Stimulated activated CD8-positive, alpha-beta memory T cell treated with anti-CD3 and anti-CD28 coated beads, Interleukin-7, amount 100 ng/mL, for 24 hours (primary cell): ENCODE data around the gene DHDH.

Experiments
- DNase-seq: peaks from one replicate; pipeline ENCODE4 v3.0.0-alpha.2; 2020; ENCODE audit warnings: low read depth

DHDH gene

DNA sequence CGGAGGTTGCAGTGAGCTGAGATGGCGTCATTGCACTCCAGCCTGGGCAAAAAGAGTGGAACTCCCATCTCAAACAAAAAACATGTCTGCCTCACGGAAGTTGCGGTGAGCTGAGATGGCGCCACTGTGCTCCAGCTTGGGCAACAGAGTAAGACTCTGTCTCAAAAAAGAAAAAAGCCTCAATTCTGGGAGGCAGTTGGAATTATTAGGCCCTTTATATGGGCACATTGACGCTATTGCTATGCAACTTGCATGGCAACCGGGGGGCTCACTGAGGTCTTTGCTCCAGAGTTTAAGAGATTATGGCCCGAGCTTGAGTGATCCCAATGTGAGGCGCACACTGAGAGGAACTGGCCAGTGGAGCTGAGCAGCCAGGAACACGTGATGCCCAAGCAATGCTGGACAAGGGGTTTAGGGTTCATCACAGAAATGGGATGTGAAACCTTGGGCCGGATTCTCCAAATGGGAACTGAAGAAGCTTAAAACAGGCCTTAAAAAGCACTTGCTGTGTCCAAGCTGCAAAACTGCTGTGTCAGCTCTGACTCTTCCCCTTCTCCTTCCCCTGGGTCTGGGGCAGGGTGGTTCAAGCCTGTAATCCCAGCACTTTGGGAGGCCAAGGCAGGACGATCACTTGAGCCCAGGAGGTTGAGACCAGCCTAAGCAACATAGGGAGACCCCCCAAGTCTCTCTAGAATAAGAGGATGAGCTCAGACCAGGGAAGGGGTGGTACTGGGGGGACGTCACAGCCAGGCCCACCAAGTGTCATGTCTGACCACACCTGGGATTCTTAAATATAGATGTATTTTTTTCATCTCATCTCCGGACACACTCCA is 34.1 kb downstream of the DHDH start:
- DNase-seq, result no peak

- no peak for DNase-seq
Observed at GRCh38 chr19:48968179-48968661, 34.7 kb downstream of the DHDH start.

- no peak for DNase-seq
Observed at GRCh38 chr19:48968813-48969218, 35.3 kb downstream of the DHDH start.

DNA sequence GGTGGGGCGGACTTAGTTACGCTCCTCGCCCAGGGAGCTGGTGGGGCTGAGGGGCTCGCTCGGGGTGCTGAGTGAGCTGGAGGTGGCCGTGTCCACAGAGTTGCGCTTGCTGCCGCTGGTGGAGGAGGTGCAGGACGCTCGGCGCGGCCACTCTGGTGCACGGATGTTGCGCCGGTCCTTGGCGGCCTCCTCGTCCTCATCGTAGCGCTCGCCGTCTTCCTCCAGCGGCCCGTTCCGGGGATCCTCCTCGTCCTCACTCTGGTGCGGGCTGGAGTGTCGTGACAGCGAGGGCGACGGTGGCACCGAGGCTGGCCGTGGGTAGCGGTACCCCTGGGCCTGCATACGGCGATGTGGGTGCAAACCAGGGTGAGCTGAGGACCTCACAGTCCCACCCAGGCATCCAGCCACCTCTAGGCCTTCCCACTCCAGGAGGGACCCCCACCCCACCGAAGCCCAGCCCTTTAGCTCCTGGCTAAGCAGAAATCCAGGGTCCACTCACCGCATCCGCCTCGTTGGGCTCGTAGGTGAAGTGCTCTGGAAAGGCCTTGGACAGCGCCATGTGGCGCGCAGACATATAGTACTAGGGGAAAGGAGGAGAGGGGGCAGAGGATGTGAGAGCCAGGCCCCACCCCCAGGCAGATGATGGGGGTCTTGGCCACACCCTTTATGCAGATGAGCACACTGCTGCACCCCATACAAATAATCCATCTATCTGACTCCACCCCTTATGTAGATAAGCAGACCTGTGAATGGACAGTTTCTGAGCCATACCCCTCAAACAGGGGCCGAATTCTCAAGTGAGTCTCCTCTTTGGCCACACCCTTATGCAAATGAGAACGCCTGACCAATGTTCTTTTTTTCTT is 36.0 kb downstream of the DHDH start:
- no peak for DNase-seq

DNA sequence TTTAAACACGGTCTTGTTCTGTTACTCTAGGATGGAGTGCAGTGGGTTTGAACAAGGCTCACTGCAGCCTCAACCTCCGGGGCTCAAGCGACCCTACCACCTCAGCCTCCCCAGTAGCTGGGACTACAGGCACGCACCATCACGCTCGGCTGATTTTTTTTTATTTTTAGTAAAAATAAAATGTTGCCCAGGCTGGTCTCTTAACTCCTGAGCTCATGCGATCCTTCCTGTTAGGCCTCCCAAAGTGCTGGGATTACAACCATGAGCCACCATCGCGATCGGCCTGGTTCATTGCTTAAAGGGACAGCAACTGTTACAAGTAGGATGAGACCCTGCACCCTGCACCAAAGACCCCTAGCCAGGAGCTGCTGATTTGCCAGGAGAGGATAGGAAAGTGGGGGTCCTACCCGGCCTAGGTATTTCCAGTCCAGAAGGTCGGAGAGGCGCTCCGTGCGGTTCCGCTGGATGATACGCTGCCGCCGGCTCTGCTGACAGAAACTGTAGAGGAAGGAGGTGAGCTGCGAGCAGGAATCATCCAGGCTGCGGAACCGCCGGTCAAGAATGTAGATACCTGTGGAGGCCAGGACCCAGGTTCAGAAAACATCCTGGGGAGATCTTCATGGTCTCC is 36.8 kb downstream of the DHDH start:
- DNase-seq, result no peak

DNA sequence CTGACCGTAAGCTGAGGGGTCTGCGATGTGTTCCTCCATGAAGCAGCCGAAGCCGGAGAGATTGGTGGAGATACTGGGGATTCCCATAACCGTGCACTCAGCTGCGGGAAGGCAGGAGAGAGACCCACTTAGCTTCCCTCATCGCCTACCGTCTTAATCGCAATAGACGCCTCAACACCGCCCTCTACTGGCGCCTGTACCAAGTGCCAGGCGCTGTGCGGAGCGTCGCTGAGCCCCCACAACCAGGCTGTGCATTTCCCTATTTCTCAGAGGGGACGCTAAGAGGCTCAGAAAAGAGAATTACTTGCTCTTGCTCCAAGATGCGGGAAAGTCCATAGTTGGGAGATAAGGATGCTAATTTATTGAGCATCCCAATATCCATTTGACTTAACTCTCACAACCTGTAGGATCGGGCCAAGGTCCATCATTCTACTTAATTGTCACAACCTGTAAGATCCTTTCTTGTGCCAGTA is 37.5 kb downstream of the DHDH start:
- peak; percentile 79 for DNase-seq

- no peak for DNase-seq
Observed at GRCh38 chr19:48975947-48976847, 42.7 kb downstream of the DHDH start.

- DNase-seq, result no peak
Observed at GRCh38 chr19:48977061-48977460, 43.6 kb downstream of the DHDH start.

DNA sequence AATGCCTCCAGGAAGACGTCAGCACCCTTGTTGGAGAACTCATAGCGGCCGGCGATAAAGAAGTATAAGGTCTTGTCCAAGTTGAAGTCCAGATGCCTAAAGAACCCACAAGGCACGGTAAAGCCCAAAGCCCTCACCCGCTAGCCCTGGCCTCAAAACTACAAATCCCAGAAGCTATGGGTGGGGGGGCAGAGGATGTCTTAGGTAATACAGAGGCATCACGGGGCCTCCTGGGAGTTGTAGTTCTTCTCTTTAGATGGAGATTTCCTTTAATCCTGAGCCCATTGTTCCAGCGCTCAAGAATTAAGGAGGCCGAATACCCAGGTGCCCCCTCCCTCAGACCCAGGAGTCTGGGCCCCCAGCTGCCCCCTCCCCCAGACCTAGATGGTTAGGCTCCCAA is 48.8 kb downstream of the DHDH start:
- no peak for DNase-seq

DNA sequence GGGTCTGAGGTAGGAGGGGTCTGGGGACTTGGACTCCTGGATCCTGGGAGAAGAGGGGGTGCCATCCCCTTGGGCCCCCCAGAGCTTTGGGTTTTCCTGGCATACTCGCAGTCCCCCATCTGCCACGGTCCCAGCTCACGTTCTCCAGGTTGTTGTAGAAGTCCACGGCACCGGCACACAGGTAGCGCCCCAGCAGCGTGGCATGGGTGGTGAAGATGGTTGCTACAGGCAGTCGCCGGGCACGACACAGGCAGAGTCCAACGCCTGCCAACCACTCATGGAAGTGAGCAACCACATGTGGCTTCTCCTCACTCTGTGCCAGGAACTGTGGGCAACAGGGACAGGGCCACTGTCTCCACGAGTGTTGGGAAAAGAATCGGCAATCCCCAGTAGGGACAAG is 52.2 kb downstream of the DHDH start:
- no peak for DNase-seq

DNA sequence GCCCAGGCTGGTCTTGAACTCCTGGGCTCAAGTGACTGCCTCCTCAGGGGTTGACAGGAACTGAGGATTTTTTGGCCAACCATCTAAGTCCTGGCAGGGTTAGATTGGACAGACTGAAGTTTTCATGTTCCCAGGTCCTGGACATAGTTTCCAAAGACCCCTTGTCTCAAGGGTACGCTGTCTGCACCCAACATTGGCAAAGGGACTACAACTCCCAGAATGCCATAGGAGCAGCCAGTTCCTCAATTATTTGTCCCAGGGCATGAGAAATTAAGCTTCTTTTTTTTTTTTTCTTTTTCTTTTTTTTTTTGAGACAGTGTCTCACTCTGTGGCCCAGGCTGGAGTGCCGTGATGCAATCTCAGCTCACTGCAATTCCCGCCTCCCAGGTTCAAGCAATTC is 52.7 kb downstream of the DHDH start:
- no peak for DNase-seq

DNA sequence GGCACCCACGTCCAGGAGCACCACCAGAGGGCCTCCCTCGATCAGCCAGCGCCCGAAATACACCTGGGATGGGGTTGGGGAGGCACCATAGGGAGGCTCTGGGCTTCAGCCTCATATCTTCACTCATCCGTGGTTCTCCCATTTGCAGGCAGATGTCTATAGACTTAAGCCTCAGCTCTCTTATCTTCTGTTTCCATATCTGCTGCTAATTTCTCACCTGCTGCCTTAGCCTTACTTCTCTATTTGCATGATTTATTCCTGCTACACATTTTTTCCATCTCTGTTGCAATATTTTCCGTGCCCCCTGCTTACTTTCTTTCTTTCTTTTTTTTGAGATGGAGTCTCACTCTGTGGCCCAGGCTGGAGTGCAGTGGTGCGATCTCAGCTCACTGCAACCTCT is 53.8 kb downstream of the DHDH start:
- DNase-seq, result no peak

- no peak for DNase-seq
Observed at GRCh38 chr19:48988286-48988685, 54.8 kb downstream of the DHDH start.

DNA sequence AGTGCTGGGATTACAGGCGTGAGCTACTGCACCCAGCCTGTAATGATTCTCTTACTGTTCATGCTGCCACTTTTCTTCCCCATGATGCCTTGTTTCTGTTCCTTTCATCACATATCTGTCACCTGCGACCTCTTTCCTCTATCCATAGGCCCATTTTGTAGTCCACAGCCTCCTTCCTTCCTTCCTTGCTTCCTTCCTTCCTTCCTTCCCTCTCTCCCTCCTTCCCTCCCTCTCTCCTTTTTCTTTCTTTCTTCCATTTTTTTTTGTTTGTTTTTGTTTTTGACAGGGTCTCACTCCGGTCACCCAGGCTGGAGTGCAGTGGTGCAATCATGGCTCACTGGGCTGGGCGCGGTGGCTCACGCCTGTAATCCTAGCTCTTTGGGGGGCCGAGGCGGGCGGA is 55.4 kb downstream of the DHDH start:
- DNase-seq, result no peak

DNA sequence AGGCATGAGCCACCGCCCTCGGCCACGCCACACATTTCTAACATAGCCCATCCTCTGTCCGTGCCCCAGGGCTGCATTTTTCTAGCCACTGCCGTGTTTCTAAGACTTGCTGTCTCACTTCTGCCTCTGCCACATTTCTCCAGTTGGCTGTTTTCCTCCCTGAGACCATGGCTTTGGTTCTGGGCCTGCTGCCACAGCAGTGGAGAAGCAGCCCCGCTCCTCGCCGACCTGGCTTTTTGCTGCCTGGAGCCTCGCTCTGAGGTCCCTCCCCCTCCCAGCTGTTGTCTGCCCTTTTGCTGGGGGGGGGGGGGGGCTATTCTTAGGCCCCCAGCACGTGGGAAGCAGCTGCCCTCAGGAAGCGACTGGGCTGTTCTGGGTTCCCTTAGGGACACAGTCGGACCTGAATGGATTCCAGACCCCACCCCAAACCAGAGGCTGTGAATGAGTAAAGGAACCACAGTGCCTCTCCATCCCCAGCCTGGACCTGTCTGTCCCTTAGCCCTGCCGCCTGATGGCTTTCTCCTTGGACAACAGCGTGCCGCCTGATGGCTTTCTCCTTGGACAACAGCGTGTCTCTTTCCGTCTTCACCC is 56.3 kb downstream of the DHDH start:
- no peak for DNase-seq

DNA sequence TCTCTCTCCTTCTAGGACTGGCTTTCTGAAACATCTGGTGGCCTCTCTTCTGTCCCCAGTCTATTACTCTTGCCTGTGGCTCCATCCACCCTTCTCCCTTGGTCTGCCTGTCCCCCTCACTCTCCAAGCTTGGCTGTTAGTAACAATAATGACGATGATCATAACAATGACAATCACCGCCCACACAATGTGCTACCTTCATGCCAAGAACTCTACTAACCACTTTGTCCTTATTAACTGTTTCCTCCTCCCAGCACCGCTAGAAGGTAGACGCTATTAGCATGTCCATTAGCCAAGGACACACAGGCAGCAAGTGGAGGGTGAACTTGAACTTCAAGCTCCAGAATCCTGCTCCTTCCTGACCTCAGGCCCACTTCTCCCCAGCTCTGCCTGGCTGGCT is 56.9 kb downstream of the DHDH start:
- DNase-seq, result no peak

- no peak for DNase-seq
Observed at GRCh38 chr19:48991011-48991609, 57.6 kb downstream of the DHDH start.

GRCh38 chr19:48991873-48992580 is 58.5 kb downstream of the DHDH start:
- DNase-seq, result no peak

GRCh38 chr19:48992581-48993174 is 59.2 kb downstream of the DHDH start:
- no peak for DNase-seq
